Endothelial cell of umbilical vein (primary cell): ENCODE data around the gene FEM1C. TPM values are rescaled to one million over a fixed set of nuclear protein-coding genes. Genes with fewer than 3 reads are reported as not detected.

ENCODE experiments used
- BruUV-seq: library from RNA; stranded (reverse); fragments of 400-500 nt; replicated peaks from 2 replicates; lab custom pipeline; 2021; lab: Mats Ljungman, UMichigan
- CTCF ChIA-PET: fragments of 300-600, 350-600 bp; sonication (Branson Sonifier 250); formaldehyde crosslinking; loops from one replicate; lab custom pipeline; 2021; ENCODE audit warnings: antibody characterized with exemption, inconsistent platforms; lab: Charles Lee
- POLR2A ChIA-PET: fragments of 300-600, 350-600 bp; sonication (Branson Sonifier 250); formaldehyde crosslinking; loops from one replicate; lab custom pipeline; 2021; ENCODE audit warnings: antibody characterized with exemption, inconsistent platforms; lab: Charles Lee
- DNase-seq: peaks from one replicate; pipeline ENCODE4 v3.0.0-alpha.2; 2011; ENCODE audit warnings: low read depth, low spot score
- FAIRE-seq: peaks from 2 replicates; lab custom pipeline; 2011; peaks lifted over from hg19 to GRCh38; lab: Jason Lieb, UNC
- H2AFZ ChIP-seq: 2 replicates; pipeline ENCODE4 v1.6.0; 2012; ENCODE audit warnings: low read depth, low read length, control low read depth, inconsistent platforms
- H3K27ac ChIP-seq: 2 replicates; pipeline ENCODE4 v1.5.1; 2011; ENCODE audit warnings: low read depth, mild to moderate bottlenecking, control low read depth, low read length, moderate library complexity; ENCODE audit not compliant: insufficient read depth
- H3K27me3 ChIP-seq, 2 experiments: 2 replicates each; pipeline versions ENCODE4 v1.6.0 to v1.6.1; 2011; ENCODE audit warnings: low read length in 2 of 2, mixed read lengths in 1 of 2; ENCODE audit not compliant: control insufficient read depth in 2 of 2, insufficient read depth in 2 of 2
- H3K36me3 ChIP-seq, 2 experiments: 2 replicates in 1 of 2; 3 replicates in 1 of 2; pipeline ENCODE4 v1.5.1; 2011; ENCODE audit warnings: low read length in 2 of 2, mild to moderate bottlenecking in 1 of 2, moderate library complexity in 1 of 2; ENCODE audit not compliant: control insufficient read depth in 2 of 2, insufficient read depth in 2 of 2; ENCODE audit errors: extremely low read depth in 1 of 2
- H3K4me1 ChIP-seq: 3 replicates; pipeline ENCODE4 v1.5.1; 2011; ENCODE audit warnings: mild to moderate bottlenecking, low read length; ENCODE audit not compliant: control insufficient read depth, insufficient read depth; ENCODE audit errors: extremely low read depth
- H3K4me2 ChIP-seq: 2 replicates; pipeline ENCODE4 v1.6.1; 2011; ENCODE audit warnings: low read length, control low read depth, mixed read lengths; ENCODE audit not compliant: insufficient read depth
- H3K4me3 ChIP-seq, 3 experiments: fragments of 200-600 bp in 1 of 3; sonication (generic), shearing (Covaris generic) in 1 of 3; replicated peaks in 1 of 3; 2 replicates each; pipeline ENCODE4 v1.5.1; 2011 to 2016; ENCODE audit warnings: control low read depth in 3 of 3, low read length in 3 of 3, mild to moderate bottlenecking in 2 of 3, inconsistent platforms in 1 of 3, low read depth in 1 of 3, moderate library complexity in 1 of 3; ENCODE audit not compliant: insufficient read depth in 1 of 3
- H3K79me2 ChIP-seq: 2 replicates; pipeline ENCODE4 v1.6.0; 2012; ENCODE audit warnings: low read length, inconsistent platforms; ENCODE audit not compliant: control insufficient read depth, insufficient read depth
- H3K9ac ChIP-seq: replicated peaks from 2 replicates; pipeline ENCODE3; 2011; ENCODE audit warnings: low read length, control low read depth; ENCODE audit not compliant: insufficient read depth; ENCODE audit errors: extremely low read depth
- H3K9me1 ChIP-seq: replicated peaks from 3 replicates; pipeline ENCODE4 v1.6.0; 2011; ENCODE audit warnings: mild to moderate bottlenecking, low read length; ENCODE audit not compliant: control insufficient read depth, insufficient read depth; ENCODE audit errors: extremely low read depth
- H3K9me3 ChIP-seq: replicated peaks from 2 replicates; pipeline ENCODE4 v1.5.1; 2012; ENCODE audit warnings: low read length, inconsistent platforms; ENCODE audit not compliant: control insufficient read depth, insufficient read depth
- H4K20me1 ChIP-seq: replicated peaks from 2 replicates; pipeline ENCODE3; 2011; ENCODE audit warnings: mild to moderate bottlenecking, low read length; ENCODE audit not compliant: control insufficient read depth, insufficient read depth; ENCODE audit errors: extremely low read depth
- CTCF ChIP-seq, 2 donors: IDR thresholded peaks; 1 replicate in 1 of 2; 2 replicates in 1 of 2; pipeline ENCODE4 v1.5.1; 2011; ENCODE audit warnings: low read length in 2 of 2, mild to moderate bottlenecking in 2 of 2, moderate library complexity in 2 of 2, control low read depth in 1 of 2, inconsistent platforms in 1 of 2, low read depth in 1 of 2; ENCODE audit not compliant: insufficient read depth in 1 of 2; ENCODE audit errors: extremely low read depth in 1 of 2
- EZH2 ChIP-seq: IDR thresholded peaks from 2 replicates; pipeline ENCODE4 v1.6.1; 2012; ENCODE audit warnings: borderline replicate concordance, low read depth, mild to moderate bottlenecking, moderate library complexity, low read length, inconsistent platforms; ENCODE audit not compliant: severe bottlenecking
- FOS ChIP-seq: IDR thresholded peaks from 2 replicates; pipeline ENCODE4 v1.6.1; 2011; ENCODE audit warnings: mild to moderate bottlenecking, low read length, moderate library complexity, borderline replicate concordance; ENCODE audit not compliant: insufficient read depth
- GATA2 ChIP-seq: IDR thresholded peaks from 2 replicates; pipeline ENCODE4 v1.7.0; 2011; ENCODE audit warnings: low read depth, mild to moderate bottlenecking, moderate library complexity, mixed read lengths, low read length; ENCODE audit not compliant: insufficient read length, insufficient read depth
- JUN ChIP-seq: IDR thresholded peaks from 2 replicates; pipeline ENCODE4 v1.6.1; 2011; ENCODE audit warnings: borderline replicate concordance, low read depth; ENCODE audit not compliant: insufficient read length, insufficient read depth
- MAX ChIP-seq: IDR thresholded peaks from 2 replicates; pipeline ENCODE4 v1.6.1; 2011; ENCODE audit not compliant: insufficient read depth, insufficient read length
- MYC ChIP-seq: IDR thresholded peaks from one replicate; pipeline ENCODE4 v1.6.1; 2011; ENCODE audit warnings: mild to moderate bottlenecking, low read depth, low read length
- POLR2A ChIP-seq: IDR thresholded peaks from 2 replicates; pipeline ENCODE4 v1.6.1; 2012; ENCODE audit warnings: low read depth, mild to moderate bottlenecking, control low read depth, low read length
- POLR2AphosphoS5 ChIP-seq: IDR thresholded peaks from 2 replicates; pipeline ENCODE4 v1.6.1; 2012; ENCODE audit warnings: low read depth, mild to moderate bottlenecking, control low read depth, low read length, moderate library complexity; ENCODE audit not compliant: insufficient read depth
- dilution Hi-C: fragments of 300-500 bp; cut with MboI; formaldehyde crosslinking; loops from one replicate; pipeline ENCODE4 v1.15.0; 2019; ENCODE audit warnings: low sequenced_read_pairs; ENCODE audit not compliant: extremely low pct_ligation_motif_present
- intact Hi-C: fragments of 100-400 bp; cut with micrococcal nuclease; formaldehyde crosslinking; loops from one replicate; pipeline ENCODE4 v1.10.0; 2022
- polyA plus RNA-seq, 4 experiments: library from polyadenylated mRNA; depleted of rRNA in 3 of 4; stranded (reverse) in 3 of 4; unstranded in 1 of 4; fragments of >200 nt; gene quantifications; 2 replicates each; pipeline versions ENCODE4 v1.2.1 to v1.2.3, GENCODE V29; 2011 to 2012; ENCODE audit warnings: missing spikeins in 1 of 4
- total RNA-seq: library from RNA; stranded (reverse); gene quantifications from 2 replicates; pipeline ENCODE4 v1.2.3, GENCODE V29; 2021

Gene FEM1C
- total and polyA plus RNA-seq, 2 donors (not counting 3 experiments of a cell fraction or from before 2014, with no cell fraction given), result 6.2 to 16.0 TPM

GRCh38 chr5:115500225-115500624, 44.4 kb downstream of the FEM1C start:
- Histone ChIP-seq H3K9me3 (no peaks in the 10 kb centered on the region), H3K27ac (no peak overlapping the region), H3K4me2 (no peak overlapping the region), H3K4me3 (no peak overlapping the region), H4K20me1 (no peaks in the 10 kb centered on the region), H3K27me3 (no peaks in the 10 kb centered on the region), H2AFZ (no peak overlapping the region), H3K9me1 (no peaks in the 10 kb centered on the region), H3K36me3 (no peaks in the 10 kb centered on the region), H3K79me2 (no peaks in the 10 kb centered on the region), H3K4me1 (no peaks in the 10 kb centered on the region), H3K9ac (no peak overlapping the region)
- POLR2A ChIA-PET, result no interaction called here
- intact Hi-C loops, result no loop called here
- DNase-seq (no peak), FAIRE-seq (no peak)
- CTCF ChIA-PET, result no interaction called here
- TF ChIP-seq POLR2A (no peak), GATA2 (no peak), EZH2 (no peak)
- no TSS peak for BruUV-seq
- dilution Hi-C loops, result no loop called here

GRCh38 chr5:115496936-115497576, 47.5 kb downstream of the FEM1C start:
- H3K79me2 ChIP-seq, result no peaks in the 10 kb centered on the region
- DNase-seq (no peak), FAIRE-seq (no peak)
- H3K9me1 ChIP-seq, result no peaks in the 10 kb centered on the region
- H3K9ac ChIP-seq, result no peak overlapping the region
- H3K4me1 ChIP-seq, result no peaks in the 10 kb centered on the region
- H3K4me2 ChIP-seq, result no peak overlapping the region
- TF ChIP-seq MAX (no peak), FOS (no peak), EZH2 (no peak), GATA2 (no peak), CTCF (IDR thresholded peaks at IDR 0.05; ENCODE audit: extremely low read depth in 1 of 2, insufficient read depth in 1 of 2, low read depth in 1 of 2, low read length in 2 of 2) (no peak), POLR2A (no peak), MYC (no peak), JUN (no peak), POLR2AphosphoS5 (no peak)
- H3K27ac ChIP-seq, result no peak overlapping the region
- H4K20me1 ChIP-seq, result no peaks in the 10 kb centered on the region
- H3K9me3 ChIP-seq, result no peaks in the 10 kb centered on the region
- intact Hi-C loops, result no loop called here
- H3K27me3 ChIP-seq, result no peaks in the 10 kb centered on the region
- no TSS peak for BruUV-seq
- no peaks in the 10 kb centered on the region for H3K36me3 ChIP-seq
- CTCF ChIA-PET, result no interaction called here
- dilution Hi-C loops, result no loop called here
- H3K4me3 ChIP-seq, result no peak overlapping the region
- H2AFZ ChIP-seq, result no peak overlapping the region
- POLR2A ChIA-PET, result no interaction called here
